PC-3 (cell line): ENCODE results near the gene DUSP22. TPM values are rescaled to one million over a fixed set of nuclear protein-coding genes. Genes with fewer than 3 reads are reported as not detected.
A peak's percentile ranks its signal among the peaks of the same experiment; 100 is the strongest.

Experiments used
- ATAC-seq: fragments of 200-7000 bp; cut with Tn5 transposase; 2 replicates; pipeline ENCODE4 v1.9.1; 2020; ENCODE audit warnings: mild to moderate bottlenecking, moderate library complexity
- BruUV-seq: library from RNA; stranded (reverse); fragments of 400-500 nt; replicated peaks from 2 replicates; lab custom pipeline; 2021; lab: Mats Ljungman, UMichigan
- CTCF ChIA-PET: fragments of 300-600 bp; sonication (Branson Sonifier 250); formaldehyde crosslinking; loops from one replicate; lab custom pipeline; 2022; ENCODE audit warnings: antibody characterized with exemption; lab: Charles Lee
- POLR2A ChIA-PET: fragments of 300-600 bp; sonication (Branson Sonifier 250); formaldehyde crosslinking; loops from one replicate; lab custom pipeline; 2022; ENCODE audit warnings: antibody characterized with exemption; ENCODE audit not compliant: unreplicated experiment; lab: Charles Lee
- DNase-seq: peaks from one replicate; pipeline ENCODE4 v3.0.0-alpha.2; 2015
- H2AFZ ChIP-seq: fragments of 300-600 bp; sonication (generic); 2 replicates; pipeline ENCODE4 v1.6.0; 2016; ENCODE audit warnings: antibody characterized with exemption, low read length
- H3F3A ChIP-seq: fragments of 300-600 bp; sonication (generic); one replicate; pipeline ENCODE4 v1.6.0; 2017; ENCODE audit warnings: antibody characterized with exemption, low read length, control low read depth, mild to moderate bottlenecking; ENCODE audit not compliant: unreplicated experiment
- H3K27ac ChIP-seq: fragments of 300-600 bp; sonication (generic); 2 replicates; pipeline ENCODE4 v1.5.1; 2016; ENCODE audit warnings: mild to moderate bottlenecking, low read length
- H3K27me3 ChIP-seq: fragments of 300-600 bp; sonication (generic); 2 replicates; pipeline ENCODE4 v1.6.1; 2016; ENCODE audit warnings: low read length, mixed read lengths
- H3K36me3 ChIP-seq: fragments of 300-600 bp; sonication (generic); 2 replicates; pipeline ENCODE4 v1.6.1; 2016; ENCODE audit warnings: low read depth, mixed run types, low read length, mixed read lengths
- H3K4me1 ChIP-seq: fragments of 300-600 bp; sonication (generic); 2 replicates; pipeline ENCODE4 v1.5.1; 2016; ENCODE audit warnings: low read length; ENCODE audit not compliant: insufficient read depth
- H3K4me2 ChIP-seq: fragments of 300-600 bp; sonication (generic); 2 replicates; pipeline ENCODE4 v1.6.0; 2016; ENCODE audit warnings: low read length
- H3K4me3 ChIP-seq: fragments of 300-600 bp; sonication (generic); 2 replicates; pipeline ENCODE4 v1.5.1; 2016; ENCODE audit warnings: mild to moderate bottlenecking, low read length, mixed read lengths
- H3K79me2 ChIP-seq: fragments of 300-600 bp; sonication (generic); 2 replicates; pipeline ENCODE4 v1.6.1; 2017; ENCODE audit warnings: low read length, mixed read lengths
- H3K9ac ChIP-seq: fragments of 300-600 bp; sonication (generic); 2 replicates; pipeline ENCODE4 v1.6.0; 2016; ENCODE audit warnings: mild to moderate bottlenecking, low read length
- H3K9me2 ChIP-seq: fragments of 300-600 bp; sonication (generic); replicated peaks from 2 replicates; pipeline ENCODE4 v1.6.1; 2016; ENCODE audit warnings: mixed run types, low read length, mixed read lengths
- H3K9me3 ChIP-seq: fragments of 300-600 bp; sonication (generic); 2 replicates; pipeline ENCODE4 v1.6.1; 2016; ENCODE audit warnings: low read length, mixed read lengths
- H4K20me1 ChIP-seq: fragments of 300-600 bp; sonication (generic); 2 replicates; pipeline ENCODE4 v1.6.1; 2016; ENCODE audit warnings: low read length, mixed read lengths
- CTCF ChIP-seq: fragments of 300-600 bp; sonication (generic); conservative IDR thresholded peaks from 2 replicates; pipeline ENCODE4 v1.5.1; 2017; ENCODE audit warnings: antibody characterized with exemption, low read depth, mild to moderate bottlenecking, low read length
- EZH2 ChIP-seq: fragments of 300-600 bp; sonication (generic); IDR thresholded peaks from one replicate; pipeline ENCODE4 v1.6.1; 2017; ENCODE audit warnings: antibody characterized with exemption, mild to moderate bottlenecking, low read length; ENCODE audit not compliant: unreplicated experiment
- EZH2phosphoT487 ChIP-seq: fragments of 300-600 bp; sonication (generic); IDR thresholded peaks from 2 replicates; pipeline ENCODE4 v1.6.1; 2018; ENCODE audit warnings: mild to moderate bottlenecking, antibody characterized with exemption, low read length, borderline replicate concordance
- intact Hi-C: fragments of 100-400 bp; cut with micrococcal nuclease; formaldehyde crosslinking; loops from 2 replicates; pipeline ENCODE4 v1.9.0; 2023
- total RNA-seq: library from RNA; depleted of rRNA; stranded (reverse); fragments of >200 nt; gene quantifications from 2 replicates; pipeline ENCODE4 v1.2.3, GENCODE V29; 2014

Gene DUSP22
- total RNA-seq, 1 experiment from 2014 or later = 37.8 TPM

GRCh38 chr6:302760-303159 lies 10.5 kb downstream of the DUSP22 start:
- Histone ChIP-seq H3K9me3 (no peaks in the 10 kb centered on the region), H3K4me3 (no peak overlapping the region), H3K4me1 (no peaks in the 10 kb centered on the region), H2AFZ (no peak overlapping the region), H4K20me1 (no peaks in the 10 kb centered on the region), H3K4me2 (no peak overlapping the region), H3K27ac (no peak overlapping the region), H3K36me3 (no peaks in the 10 kb centered on the region), H3K79me2 (no peaks in the 10 kb centered on the region), H3K9ac (no peak overlapping the region), H3F3A (no peaks in the 10 kb centered on the region), H3K9me2 (no peaks in the 10 kb centered on the region), H3K27me3 (no peaks in the 10 kb centered on the region)
- DNase-seq (no peak), ATAC-seq (no peak)
- BruUV-seq = no TSS peak
- intact Hi-C loops = no loop called here
- ChIA-PET CTCF (interaction anchor here (0.6 kb wide), 1 partner anchor 53 kb away, joined by 5 read pairs; no protein-coding TSS in a partner anchor), POLR2A (no interaction called here)
- TF ChIP-seq EZH2 (no peak), CTCF (no peak), EZH2phosphoT487 (no peak)

GRCh38 chr6:303263-303662 lies 11.0 kb downstream of the DUSP22 start:
- ChIA-PET CTCF (interaction anchor here (0.5 to 0.6 kb wide), 2 partner anchors 53 to 102 kb away, joined by 4 to 5 read pairs; no protein-coding TSS in a partner anchor), POLR2A (no interaction called here)
- H3K9me3 ChIP-seq = no peaks in the 10 kb centered on the region
- H3K27ac ChIP-seq = no peak overlapping the region
- no peak for DNase-seq
- no peak for ATAC-seq
- H3K4me1 ChIP-seq = no peaks in the 10 kb centered on the region
- no peaks in the 10 kb centered on the region for H3K36me3 ChIP-seq
- no peaks in the 10 kb centered on the region for H4K20me1 ChIP-seq
- TF ChIP-seq EZH2phosphoT487 = no peak
- no peak for TF ChIP-seq CTCF
- no peak for TF ChIP-seq EZH2
- H3K9ac ChIP-seq = no peak overlapping the region
- H3K4me3 ChIP-seq = no peak overlapping the region
- H3K9me2 ChIP-seq = no peaks in the 10 kb centered on the region
- no peaks in the 10 kb centered on the region for H3F3A ChIP-seq
- no peaks in the 10 kb centered on the region for H3K79me2 ChIP-seq
- no peak overlapping the region for H3K4me2 ChIP-seq
- intact Hi-C loops = no loop called here
- no peaks in the 10 kb centered on the region for H3K27me3 ChIP-seq
- BruUV-seq = no TSS peak
- no peak overlapping the region for H2AFZ ChIP-seq

- no peak for ATAC-seq
Observed at GRCh38 chr6:303948-304558, 11.8 kb downstream of the DUSP22 start.

More at GRCh38 chr6:303948-304558, 11.8 kb downstream of the DUSP22 start:
- Histone ChIP-seq H3K9me2 (no peaks in the 10 kb centered on the region), H3K27ac (no peak overlapping the region), H3K9me3 (no peaks in the 10 kb centered on the region), H4K20me1 (no peaks in the 10 kb centered on the region), H3K4me2 (no peak overlapping the region), H3F3A (no peaks in the 10 kb centered on the region), H3K4me3 (no peak overlapping the region), H3K27me3 (no peaks in the 10 kb centered on the region), H3K79me2 (no peaks in the 10 kb centered on the region), H3K4me1 (no peaks in the 10 kb centered on the region), H3K9ac (no peak overlapping the region), H2AFZ (no peak overlapping the region), H3K36me3 (no peaks in the 10 kb centered on the region)
- no TSS peak for BruUV-seq
- ChIA-PET POLR2A (no interaction called here), CTCF (interaction anchor here (0.5 kb wide), 1 partner anchor 102 kb away, joined by 4 read pairs; no protein-coding TSS in a partner anchor)
- DNase-seq = no peak
- TF ChIP-seq EZH2 = no peak
- no peak for TF ChIP-seq EZH2phosphoT487
- peak; percentile 44 for TF ChIP-seq CTCF
- intact Hi-C loops = no loop called here
